GM19468 (cell line): ENCODE results near the gene FAM47E.
"Not testable (repeated sequence)": the region's sequence is repeated elsewhere in the genome, so short reads cannot be mapped to it uniquely, and the experiment has no call there.

ENCODE experiments used
- ATAC-seq: cut with Tn5 transposase; IDR thresholded peaks from one replicate; pipeline ENCODE4 v1.9.1; 2021; ENCODE audit warnings: mild to moderate bottlenecking, moderate library complexity, moderate number of reproducible peaks; ENCODE audit not compliant: unreplicated experiment; ENCODE audit errors: extremely low read depth

Gene FAM47E

DNA sequence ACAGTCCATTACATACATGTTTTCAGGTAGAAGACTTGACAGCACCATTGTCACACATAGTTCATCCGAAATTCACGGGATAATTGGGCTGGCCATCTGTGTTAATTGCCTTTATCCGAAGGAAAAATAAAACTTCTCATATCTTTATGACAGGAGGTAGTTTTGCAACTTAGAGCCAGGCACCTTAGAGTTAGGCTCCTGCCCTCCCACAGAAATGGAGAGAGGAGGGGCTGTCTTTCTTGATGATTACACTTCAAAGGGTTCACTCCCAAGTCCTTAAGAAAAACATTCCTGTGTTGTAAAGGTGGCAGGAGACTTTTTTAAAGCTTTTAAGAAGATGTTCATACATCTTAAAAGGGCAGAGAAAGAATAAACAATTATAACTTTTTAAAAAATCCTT is 27.4 kb upstream of the FAM47E start:
- no peak for ATAC-seq

DNA sequence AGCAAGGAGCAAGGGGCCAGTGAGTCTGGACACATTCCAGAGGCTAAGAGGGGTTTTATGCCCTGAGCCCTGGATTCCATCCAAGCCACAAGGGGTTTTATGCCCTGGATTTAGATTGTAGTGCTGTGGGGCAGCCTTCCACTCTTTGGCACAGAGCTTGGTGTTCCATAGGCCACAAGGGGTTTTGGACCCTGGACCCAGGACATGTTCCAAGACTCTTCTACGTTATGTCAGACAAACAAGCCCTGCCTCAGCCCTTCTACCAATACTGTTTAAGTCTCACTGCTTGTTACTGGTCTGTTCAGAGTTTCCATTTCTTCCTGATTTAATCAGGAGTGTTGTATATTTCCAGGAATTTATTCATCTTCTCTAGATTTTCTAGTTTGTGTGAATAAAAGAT is 25.1 kb upstream of the FAM47E start:
- ATAC-seq, result no peak

DNA sequence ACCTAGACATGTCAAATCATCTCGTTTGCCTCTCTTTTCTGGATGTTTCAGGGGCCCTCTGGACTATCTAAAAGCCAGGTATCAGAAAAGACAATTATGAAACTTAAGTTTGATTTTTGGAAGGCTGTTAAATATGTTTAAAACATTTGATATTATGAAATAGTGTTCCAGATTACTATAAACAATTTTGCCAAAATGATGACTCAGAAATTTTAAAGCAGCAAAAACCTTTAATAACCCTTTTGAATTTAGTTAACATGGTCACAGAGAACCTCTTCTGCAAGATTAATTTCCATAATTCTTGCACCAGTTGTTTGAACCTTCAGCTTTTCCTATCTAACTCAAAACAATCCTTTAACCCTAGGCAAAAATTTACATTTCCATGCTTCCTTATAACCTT is 18.8 kb upstream of the FAM47E start:
- no peak for ATAC-seq

DNA sequence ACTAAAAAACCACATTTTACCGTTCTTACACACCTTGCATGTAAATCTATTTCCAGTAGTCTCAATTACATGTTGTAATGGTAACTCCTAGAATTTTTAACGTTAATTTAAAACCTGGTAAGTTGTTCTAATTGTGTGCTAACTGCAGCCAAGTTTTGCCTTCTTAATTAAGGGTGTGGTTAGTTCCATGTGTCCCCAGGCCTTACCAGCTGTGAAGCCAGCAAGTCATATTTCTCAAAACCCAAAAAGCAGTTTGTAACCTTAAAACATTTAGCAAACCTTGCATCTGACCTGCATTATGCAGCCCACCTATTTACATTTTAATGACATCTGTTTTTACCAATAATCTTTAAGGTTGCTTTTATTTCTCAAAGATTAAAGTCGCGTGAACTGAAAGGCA is 18.4 kb upstream of the FAM47E start:
- ATAC-seq, result no peak

DNA sequence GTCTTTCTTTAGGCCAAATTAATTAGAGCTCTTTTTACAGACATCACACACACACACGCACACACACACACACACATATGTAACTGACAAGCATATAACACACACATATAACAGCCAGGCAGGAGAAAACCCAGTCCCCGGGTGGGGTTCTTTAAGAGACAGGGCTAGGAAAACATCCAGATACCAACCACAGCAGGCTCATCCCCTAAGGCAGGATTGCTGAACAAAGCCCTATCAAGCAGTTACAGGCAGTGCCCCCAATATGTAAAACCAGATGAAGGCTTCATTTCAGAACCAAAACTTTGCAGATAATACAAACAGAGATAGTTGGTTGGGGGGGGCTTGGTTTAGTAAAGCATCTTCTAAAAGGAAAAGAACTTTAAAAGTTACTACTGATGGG is 18.0 kb upstream of the FAM47E start:
- ATAC-seq, result no peak

DNA sequence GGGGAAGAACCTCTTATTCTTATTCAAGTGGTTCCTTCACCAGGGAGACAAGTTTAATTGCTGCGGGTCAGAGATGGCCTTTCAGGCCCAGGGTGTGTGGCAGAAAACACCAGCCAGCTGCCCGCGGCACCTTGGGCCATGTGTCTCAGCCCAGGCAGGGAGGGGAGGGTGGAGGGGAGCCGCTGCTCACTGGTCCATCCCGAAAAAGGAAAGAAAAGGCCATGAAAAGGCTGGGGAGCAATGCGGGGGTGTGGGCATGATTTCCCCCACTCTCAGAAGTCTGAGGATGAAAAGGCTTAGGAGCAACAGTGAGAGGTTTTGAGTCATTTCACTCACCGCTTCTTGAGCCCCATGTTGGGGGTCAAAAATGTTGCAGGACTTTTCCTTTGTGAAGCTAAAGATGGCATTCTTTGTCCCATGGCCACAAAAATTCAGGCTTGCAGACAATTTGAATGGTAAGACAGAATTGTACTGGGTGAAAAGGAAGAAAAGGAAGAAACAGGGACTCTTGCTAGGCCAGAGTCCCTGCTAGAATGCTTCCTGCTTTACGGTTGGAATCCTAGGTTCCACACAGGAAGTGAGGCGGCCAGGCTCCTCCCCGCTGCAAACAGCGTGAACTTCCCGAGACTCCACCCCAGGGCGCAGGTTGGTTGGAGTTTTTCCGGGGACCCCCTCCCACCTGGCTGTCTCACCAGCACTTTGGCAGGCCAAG is 17.4 kb upstream of the FAM47E start:
- no peak for ATAC-seq

DNA sequence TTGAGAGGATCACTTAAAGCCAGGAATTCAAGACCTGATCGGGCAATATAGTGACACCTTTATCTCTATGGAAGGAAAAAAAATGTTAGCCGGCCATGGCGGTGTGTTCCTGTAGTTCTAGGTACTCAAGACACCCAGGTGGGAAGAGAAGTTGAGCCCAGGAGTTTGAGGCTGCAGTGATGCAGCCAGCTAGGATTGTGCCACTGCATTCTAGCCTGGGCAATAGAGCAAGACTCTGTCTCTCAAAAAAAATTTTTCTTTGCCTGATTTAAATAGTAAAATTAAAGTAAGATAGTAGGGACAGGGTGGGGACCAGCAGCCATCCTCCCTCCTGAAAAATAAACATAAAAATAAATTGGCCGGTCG is 16.9 kb upstream of the FAM47E start:
- ATAC-seq, result no peak

DNA sequence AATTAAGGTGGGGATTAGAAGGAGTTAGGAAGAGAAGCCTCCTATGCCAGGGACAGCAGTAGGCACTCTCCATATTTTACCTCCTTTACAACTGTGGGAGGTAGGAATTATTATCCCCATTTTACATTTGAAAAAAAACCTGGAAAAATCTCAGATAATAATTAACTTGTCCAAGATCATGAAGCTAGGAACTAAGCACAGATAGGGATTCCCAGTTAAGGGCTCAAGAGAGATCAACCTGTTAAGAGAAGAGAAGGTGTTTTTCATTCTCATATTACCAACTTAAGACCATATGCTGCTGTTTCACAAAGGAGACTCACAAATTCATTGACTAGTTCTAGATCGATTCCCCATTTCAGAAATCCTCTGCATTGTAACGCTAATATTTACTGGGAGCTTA is 16.1 kb upstream of the FAM47E start:
- ATAC-seq, result no peak

DNA sequence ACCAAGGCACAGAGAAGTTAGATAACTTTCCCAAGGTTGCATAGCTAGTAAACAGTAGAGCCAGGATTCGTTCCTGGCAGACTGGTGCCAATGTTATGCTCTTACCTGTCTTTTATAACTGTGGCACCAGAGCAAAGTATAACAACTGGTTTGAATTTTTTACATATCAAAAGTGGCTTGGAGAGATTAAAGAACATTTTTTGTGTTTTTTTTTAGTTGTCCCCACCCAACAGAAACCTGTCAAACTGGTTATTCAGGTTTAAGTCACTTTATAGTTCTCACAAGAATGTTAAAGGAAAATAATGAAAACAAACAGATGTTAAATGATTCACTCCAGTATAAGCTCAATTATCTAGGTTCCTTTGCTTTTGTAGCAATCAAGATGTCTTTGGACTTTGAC is 15.6 kb upstream of the FAM47E start:
- ATAC-seq, result no peak

DNA sequence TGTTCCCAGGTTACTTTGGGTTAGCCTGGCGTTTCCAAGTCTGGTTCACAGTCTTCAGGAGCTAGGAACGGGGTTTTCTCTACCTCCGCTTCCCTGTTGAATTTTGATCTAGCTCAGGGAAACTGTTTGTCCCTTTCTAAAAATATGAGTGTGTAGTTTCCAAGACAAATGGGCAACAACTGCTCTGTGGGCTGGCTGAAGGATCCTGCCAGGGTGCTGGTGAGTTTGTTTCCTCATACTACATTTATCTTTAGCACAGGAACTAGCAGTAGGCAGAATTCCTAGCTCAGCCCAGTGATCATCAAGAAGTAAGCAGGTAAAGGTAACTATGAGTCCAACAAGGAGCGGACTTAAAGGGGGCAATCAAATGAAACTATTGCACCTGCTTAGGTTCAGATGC is 13.3 kb upstream of the FAM47E start:
- no peak for ATAC-seq

DNA sequence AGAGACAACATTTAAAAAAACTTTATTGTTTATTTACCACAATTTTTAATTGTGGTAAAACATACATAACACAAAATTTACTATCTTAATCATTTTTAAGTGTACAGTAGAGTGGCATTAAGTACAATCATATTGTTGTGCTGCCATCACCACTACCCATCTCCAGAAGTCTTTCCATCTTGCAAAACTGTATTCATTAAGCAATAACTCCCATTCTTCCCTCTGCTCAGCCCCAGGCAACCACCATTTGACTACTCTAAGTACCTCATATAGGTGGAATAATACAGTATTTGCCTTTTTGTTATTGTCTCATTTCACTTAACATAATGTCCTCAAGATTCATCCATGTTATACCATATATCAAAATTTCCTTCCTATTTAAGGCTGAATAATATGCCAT is 12.8 kb upstream of the FAM47E start:
- ATAC-seq, result no peak

DNA sequence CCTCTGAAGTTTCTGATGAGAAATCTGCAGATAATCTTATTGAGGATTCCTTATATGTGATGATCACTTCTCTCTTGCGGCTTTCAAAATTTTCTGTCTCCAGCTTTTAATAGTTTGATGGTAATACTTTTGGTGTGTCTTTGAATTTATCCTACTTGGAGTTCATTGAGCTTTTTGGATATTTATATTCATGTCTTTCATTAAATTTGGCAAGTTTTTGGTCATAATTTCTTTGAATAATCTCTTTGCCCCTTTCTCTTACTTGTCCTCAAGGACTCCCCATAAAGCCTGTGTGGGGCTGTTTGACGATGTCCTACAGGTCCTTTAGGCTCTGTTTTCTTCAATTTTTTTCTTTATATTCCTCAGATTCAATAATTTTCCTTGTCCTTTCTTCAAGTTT is 11.3 kb upstream of the FAM47E start:
- ATAC-seq, result no peak

DNA sequence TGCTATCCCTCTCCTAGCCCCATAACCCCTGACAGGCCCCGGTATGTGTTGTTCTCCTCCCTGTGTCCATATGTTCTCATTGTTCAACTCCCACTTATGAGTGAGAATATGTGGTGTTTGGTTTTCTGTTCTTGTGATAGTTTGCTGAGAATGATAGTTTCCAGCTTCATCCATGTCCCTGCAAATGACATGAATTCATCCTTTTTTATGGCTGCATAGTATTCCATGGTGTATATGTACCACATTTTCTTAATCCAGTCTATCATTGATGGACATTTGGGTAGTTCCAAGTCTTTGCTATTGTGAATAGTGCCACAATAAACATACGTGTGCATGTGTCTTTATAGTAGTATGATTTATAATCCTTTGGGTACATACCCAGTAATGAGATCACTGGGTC is 7.6 kb upstream of the FAM47E start:
- ATAC-seq, result not testable (repeated sequence)

DNA sequence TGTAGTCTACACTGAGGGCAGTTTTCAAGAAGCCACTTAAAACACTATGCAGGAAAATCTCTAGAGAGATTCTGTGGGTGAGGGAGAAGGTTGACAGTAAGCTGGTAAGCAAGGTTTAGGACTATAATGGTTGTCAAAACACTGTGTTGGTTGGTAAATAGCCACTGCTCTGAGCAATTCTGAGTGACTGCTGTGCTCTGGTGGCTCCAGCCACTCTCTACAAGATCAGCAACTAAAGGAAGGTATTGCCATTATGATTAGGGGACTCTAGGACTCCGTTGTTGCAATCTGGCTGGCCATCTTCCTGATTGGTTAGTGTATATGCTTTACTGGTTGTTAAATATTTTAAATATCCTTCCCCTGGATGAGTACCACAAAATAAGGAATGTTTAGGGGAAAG is 5.5 kb upstream of the FAM47E start:
- no peak for ATAC-seq

DNA sequence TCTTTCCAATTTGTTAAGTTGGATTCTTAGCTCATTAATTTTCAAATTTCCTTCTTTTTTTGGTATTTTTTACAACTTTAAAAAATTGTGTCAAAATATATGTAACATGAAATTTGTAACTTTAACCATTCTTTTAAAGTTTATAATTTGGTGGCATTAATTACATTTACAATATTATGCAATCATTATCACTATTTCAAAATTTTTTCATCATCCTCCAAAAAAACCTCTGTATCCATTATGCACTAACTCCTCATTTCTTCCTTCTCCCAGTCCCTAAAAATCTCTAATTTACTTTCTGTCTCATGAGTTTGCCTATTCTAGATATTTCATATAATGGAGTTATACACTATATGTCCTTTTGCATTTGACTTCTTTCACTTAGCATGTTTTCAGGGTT is 4.7 kb upstream of the FAM47E start:
- no peak for ATAC-seq

DNA sequence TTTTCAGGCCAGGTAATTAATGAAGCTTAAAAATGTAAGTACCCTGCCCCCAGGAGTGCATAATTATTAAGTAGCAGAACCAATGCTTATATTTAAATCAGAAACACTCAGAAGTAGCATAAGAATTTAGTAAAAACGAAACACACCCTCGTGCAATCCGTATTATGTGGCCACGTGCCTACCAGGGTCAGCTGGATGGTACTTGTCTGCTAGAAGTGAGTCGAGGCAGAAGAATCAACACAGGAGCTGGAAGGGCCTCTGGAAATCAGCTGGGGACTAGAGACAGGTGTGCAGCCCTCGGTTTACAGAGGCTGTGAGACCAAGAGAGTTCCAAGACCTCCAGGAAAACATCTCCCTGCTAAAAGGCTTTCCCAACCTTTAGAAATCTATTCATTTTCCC is 559 bp upstream of the FAM47E start:
- ATAC-seq, result no peak

DNA sequence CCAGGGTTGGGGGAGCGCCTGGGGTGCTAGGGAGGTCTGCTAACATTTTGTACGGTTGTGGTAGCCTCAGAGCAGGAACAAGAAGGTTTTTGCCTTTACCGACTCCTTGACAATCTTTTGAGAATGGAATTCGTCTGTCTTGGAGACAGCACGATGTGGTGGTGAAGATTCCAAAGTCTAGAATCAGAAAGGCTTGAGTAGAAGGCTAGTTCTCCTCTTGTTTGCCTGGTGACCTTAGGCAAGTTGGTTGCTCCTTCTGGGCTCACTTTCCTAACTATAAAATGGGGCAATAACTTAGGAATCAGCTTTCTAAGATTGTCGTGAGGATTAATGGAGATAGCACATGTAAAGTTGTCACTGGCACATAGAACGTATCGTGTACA is 741 bp downstream of the FAM47E start:
- no peak for ATAC-seq

DNA sequence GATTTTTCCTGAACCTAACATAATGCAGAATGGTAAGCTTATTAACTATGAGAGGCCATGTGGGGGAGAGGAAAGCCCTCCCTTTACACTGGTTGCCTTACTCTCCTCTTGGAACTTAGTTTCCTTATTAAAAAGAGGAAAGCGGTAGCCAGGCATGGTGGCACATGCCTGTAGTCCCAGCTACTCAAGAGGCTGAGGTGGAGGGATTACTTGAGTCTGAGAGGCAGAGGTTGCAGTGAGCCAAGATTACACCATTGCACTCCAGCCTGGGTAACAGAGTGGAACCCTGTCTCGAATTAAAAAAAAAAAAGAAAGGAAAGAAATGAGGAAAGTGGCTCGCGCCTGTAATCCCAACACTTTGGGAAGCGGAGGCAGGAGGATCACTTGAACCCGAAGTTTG is 2.0 kb downstream of the FAM47E start:
- no peak for ATAC-seq

DNA sequence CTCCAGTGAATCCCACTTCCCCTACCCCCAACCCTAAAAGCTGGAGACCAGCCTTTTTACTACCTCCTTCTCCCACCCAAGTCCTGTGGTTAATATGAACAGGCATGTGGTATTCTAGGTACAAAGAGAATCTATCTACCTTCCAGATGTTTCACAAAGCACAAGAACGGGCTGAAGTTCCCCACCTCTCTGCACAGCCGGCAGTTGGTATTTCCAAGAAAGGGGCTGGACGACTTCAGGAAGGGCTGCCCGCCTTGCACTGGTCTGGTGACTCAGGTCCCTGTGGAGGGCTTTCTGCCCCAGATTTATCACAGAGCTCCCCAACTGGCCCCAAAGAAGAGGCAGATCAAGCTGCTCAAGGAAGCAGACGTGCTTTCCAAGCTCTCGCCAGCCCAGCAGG is 4.5 kb downstream of the FAM47E start:
- ATAC-seq, result no peak

DNA sequence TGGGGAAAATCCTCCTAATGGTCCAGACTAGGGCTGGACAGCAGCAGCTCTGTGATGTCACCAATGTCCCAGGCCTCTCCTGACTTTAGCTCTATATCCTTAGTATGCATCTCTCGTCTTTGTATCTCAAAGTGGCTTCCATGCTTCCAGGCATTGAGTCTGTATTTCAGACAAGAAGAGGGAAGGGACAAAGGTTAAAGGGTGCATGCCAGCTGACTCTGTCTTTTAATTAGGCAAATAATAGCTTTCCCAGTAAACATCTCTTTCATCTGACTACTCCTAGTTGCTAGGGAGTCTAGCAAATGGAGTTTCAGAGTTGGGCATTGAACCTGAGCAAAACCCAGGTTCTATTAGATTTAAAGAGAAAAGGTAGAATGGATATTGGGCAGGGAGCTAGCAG is 5.4 kb downstream of the FAM47E start:
- no peak for ATAC-seq

DNA sequence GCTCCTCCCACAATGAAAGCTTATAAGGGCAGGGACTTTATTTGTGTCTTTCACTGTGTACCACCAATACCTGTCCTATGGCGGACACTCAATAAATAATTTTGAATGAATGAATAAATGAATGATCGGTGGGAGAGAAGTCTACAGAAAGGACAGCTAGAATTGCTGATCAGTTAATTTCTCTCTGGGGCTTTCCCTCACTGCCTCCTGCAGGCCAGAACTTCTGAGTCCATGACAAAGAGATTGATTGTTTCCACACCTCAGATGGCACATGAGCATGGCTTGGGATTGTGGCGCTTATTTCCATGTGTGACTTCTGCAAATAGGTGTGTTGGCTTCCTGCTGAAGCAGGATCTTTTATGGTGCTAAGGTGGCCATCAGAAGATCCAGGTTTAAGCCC is 6.3 kb downstream of the FAM47E start:
- ATAC-seq, result no peak

DNA sequence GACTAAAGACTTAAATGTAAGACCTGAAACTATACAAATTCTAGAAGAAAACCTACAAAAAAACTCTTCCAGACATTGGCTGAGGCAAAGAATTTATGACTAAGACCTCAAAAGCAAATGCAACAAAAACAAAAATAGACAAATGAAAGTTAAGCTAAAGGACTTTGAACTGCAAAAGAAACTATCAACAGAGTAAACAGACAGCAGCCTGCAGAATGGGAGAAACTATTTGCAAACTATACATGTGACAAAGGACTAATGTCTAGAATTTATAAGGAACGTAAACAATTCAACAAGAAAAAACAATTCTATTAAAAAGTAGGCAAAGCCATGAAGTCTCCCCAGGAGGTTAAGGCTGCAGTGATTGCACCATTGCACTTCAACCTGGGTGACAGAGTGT is 9.1 kb downstream of the FAM47E start:
- no peak for ATAC-seq

DNA sequence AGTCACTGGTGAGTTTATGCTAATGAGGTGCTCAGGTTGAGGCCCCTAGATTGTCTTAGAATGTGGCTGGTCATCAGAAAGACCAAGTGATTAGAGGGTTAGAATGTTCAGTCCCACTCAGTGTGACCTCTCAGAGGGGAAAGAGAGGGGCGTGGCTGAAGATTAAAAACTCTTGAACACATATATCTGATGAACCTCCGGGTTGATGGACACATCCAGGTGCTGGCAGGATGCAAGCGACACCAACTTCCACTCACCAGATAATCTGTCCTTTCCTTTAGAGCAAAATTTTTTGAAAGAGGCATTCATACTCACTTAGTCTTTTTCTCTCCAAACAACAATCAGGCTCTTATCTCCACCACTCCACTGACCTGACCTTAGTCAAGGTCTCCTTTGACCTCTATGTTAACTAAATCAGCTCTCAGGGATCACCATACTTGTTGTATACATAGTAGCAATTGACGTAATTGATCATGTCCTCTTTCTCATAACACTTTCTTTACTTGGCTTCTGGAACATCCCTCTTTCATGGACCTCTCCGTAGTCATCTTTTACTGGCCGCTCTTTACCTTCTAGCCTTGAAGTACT is 14.2 kb downstream of the FAM47E start:
- ATAC-seq, result no peak
